Measurements from ENCODE around the gene IQCK.

The IQCK gene

GRCh38 chr16:19883296-19883965 lies 165.4 kb downstream of the IQCK start:
- no peak for DNase-seq (ENCODE audit: low read depth)
- no peak for TF ChIP-seq CTCF (IDR thresholded peaks at IDR 0.05; ENCODE audit: insufficient read depth, low read depth, low read length, missing control alignments)
- no peak overlapping the region for H3K4me3 ChIP-seq (ENCODE audit: low read length)

- no peak overlapping the region for H3K4me3 ChIP-seq (ENCODE audit: low read length)
- TF ChIP-seq CTCF (IDR thresholded peaks at IDR 0.05; ENCODE audit: insufficient read depth, low read depth, low read length, missing control alignments): no peak
- DNase-seq (ENCODE audit: low read depth): no peak
Measured at GRCh38 chr16:19883966-19884485, 166.0 kb downstream of the IQCK start.

GRCh38 chr16:19884611-19885450 lies 166.8 kb downstream of the IQCK start, which contains the start of gene GPRC5B:
TSS of gene GPRC5B (minus strand) at chr16:19884848. CDS start at chr16:19872845, 12,003 bp downstream.
- H3K4me3 ChIP-seq (ENCODE audit: low read length): peak within 1 kb of the TSS; percentile 51
- no peak for TF ChIP-seq CTCF (IDR thresholded peaks at IDR 0.05; ENCODE audit: insufficient read depth, low read depth, low read length, missing control alignments)
- DNase-seq (ENCODE audit: low read depth): peak; percentile 20

- TF ChIP-seq CTCF (IDR thresholded peaks at IDR 0.05; ENCODE audit: insufficient read depth, low read depth, low read length, missing control alignments): no peak
- no peak for DNase-seq (ENCODE audit: low read depth)
- H3K4me3 ChIP-seq (ENCODE audit: low read length): peak overlapping the region; percentile 51
Measured at GRCh38 chr16:19885451-19886072, 167.5 kb downstream of the IQCK start.

GRCh38 chr16:19886073-19886941 lies 168.2 kb downstream of the IQCK start:
- no peak overlapping the region for H3K4me3 ChIP-seq (ENCODE audit: low read length)
- TF ChIP-seq CTCF (IDR thresholded peaks at IDR 0.05; ENCODE audit: insufficient read depth, low read depth, low read length, missing control alignments): peak; percentile 100
- peak; percentile 73 for DNase-seq (ENCODE audit: low read depth)

GRCh38 chr16:19888834-19889233 lies 170.8 kb downstream of the IQCK start:
- DNase-seq (ENCODE audit: low read depth): no peak
- no peak for TF ChIP-seq CTCF (IDR thresholded peaks at IDR 0.05; ENCODE audit: insufficient read depth, low read depth, low read length, missing control alignments)
- H3K4me3 ChIP-seq (ENCODE audit: low read length): no peak overlapping the region

Measured in epithelial cell of esophagus (primary cell).